Suprapubic skin (tissue), 3 donors: ENCODE results near the gene ZNF324B.
A peak's percentile ranks its signal among the peaks of the same experiment; 100 is the strongest.

ENCODE experiments used
- CTCF ChIP-seq, 2 donors: fragments of 200-600 bp in 1 of 2; fragments of 450-650 bp in 1 of 2; sonication (generic) in 1 of 2; IDR thresholded peaks; one replicate each; pipeline ENCODE4 v1.5.1; 2016 to 2019; ENCODE audit warnings: antibody characterized with exemption in 2 of 2, mild to moderate bottlenecking in 1 of 2, moderate library complexity in 1 of 2
- POLR2A ChIP-seq, 2 donors: fragments of 450-650 bp; IDR thresholded peaks; one replicate each; pipeline ENCODE4 v1.6.1; 2017; ENCODE audit warnings: antibody characterized with exemption in 2 of 2, mild to moderate bottlenecking in 2 of 2, moderate library complexity in 2 of 2

GRCh38 chr19:58499021-58499927 is 47.9 kb downstream of the ZNF324B start:
- TF ChIP-seq POLR2A (IDR thresholded peaks at IDR 0.05) (no peak), CTCF (IDR thresholded peaks at IDR 0.05) (peak in 1 of 2 donors; percentile 12)
